ENCODE results near the gene APBB1.
"Not testable (repeated sequence)": the region's sequence is repeated elsewhere in the genome, so short reads cannot be mapped to it uniquely, and the experiment has no call there.

APBB1 gene

GRCh38 chr11:6415797-6416196 is 3.1 kb downstream of the APBB1 start:
- no peak for DNase-seq

GRCh38 chr11:6414874-6415328 is 4.0 kb downstream of the APBB1 start:
- no peak for DNase-seq

GRCh38 chr11:6413791-6414201 is 5.1 kb downstream of the APBB1 start:
- peak; percentile 78 for DNase-seq

- no peak for DNase-seq
Measured at GRCh38 chr11:6411594-6412031, 7.3 kb downstream of the APBB1 start.

- DNase-seq: no peak
Measured at GRCh38 chr11:6410695-6411430, 8.0 kb downstream of the APBB1 start.

GRCh38 chr11:6406370-6406769 is 12.5 kb downstream of the APBB1 start:
- DNase-seq: no peak

- no peak for DNase-seq
Measured at GRCh38 chr11:6405846-6406245, 13.0 kb downstream of the APBB1 start.

- no peak for DNase-seq
Measured at GRCh38 chr11:6405052-6405667, 13.7 kb downstream of the APBB1 start.

- DNase-seq: peak; percentile 42
Measured at GRCh38 chr11:6404342-6405051, 14.4 kb downstream of the APBB1 start.

- DNase-seq: no peak
Measured at GRCh38 chr11:6403539-6403938, 15.4 kb downstream of the APBB1 start.

- peak; percentile 93 for DNase-seq
Measured at GRCh38 chr11:6402561-6402981, 16.3 kb downstream of the APBB1 start.

GRCh38 chr11:6402061-6402470 is 16.8 kb downstream of the APBB1 start:
- no peak for DNase-seq

- DNase-seq: no peak
Measured at GRCh38 chr11:6401464-6401863, 17.4 kb downstream of the APBB1 start.

- DNase-seq: no peak
Measured at GRCh38 chr11:6400431-6401345, 18.2 kb downstream of the APBB1 start.

- no peak for DNase-seq
Measured at GRCh38 chr11:6397636-6398035, 21.3 kb downstream of the APBB1 start.

GRCh38 chr11:6397156-6397555 is 21.7 kb downstream of the APBB1 start:
- no peak for DNase-seq

GRCh38 chr11:6395470-6396060 is 23.3 kb downstream of the APBB1 start:
- DNase-seq: no peak

- no peak for DNase-seq
Measured at GRCh38 chr11:6393989-6394670, 24.8 kb downstream of the APBB1 start.

- DNase-seq: not testable (repeated sequence)
Measured at GRCh38 chr11:6392251-6392650, 26.6 kb downstream of the APBB1 start.

- DNase-seq: no peak
Measured at GRCh38 chr11:6391537-6392134, 27.3 kb downstream of the APBB1 start.

Measured in central memory CD4-positive, alpha-beta T cell (primary cell).